ENCODE data around the gene SULF2.
A peak's percentile ranks its signal among the peaks of the same experiment; 100 is the strongest.

The SULF2 gene

DNA sequence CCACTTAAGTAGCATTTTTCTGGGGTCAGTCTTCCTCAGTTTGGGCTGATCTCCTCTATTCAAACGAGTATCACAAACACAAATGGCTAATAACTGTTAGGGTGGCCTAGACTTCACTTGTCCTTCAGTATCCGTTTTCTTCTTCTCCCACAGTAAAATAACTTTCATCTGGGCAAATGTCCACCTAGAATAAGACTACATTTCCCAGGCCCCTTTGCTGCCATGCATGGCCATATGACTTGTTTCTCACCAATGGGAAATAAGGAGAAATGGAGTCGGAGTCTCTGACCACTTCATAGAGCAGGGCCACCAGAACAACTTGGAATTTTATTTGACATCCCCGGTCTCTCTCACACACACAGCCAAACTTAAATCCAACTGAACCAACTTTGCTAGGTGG lies 51.4 kb downstream of the SULF2 start:
- H3K4me3 ChIP-seq (ENCODE audit: low read depth, low read length) = no peak overlapping the region
- TF ChIP-seq, protein P1, sequence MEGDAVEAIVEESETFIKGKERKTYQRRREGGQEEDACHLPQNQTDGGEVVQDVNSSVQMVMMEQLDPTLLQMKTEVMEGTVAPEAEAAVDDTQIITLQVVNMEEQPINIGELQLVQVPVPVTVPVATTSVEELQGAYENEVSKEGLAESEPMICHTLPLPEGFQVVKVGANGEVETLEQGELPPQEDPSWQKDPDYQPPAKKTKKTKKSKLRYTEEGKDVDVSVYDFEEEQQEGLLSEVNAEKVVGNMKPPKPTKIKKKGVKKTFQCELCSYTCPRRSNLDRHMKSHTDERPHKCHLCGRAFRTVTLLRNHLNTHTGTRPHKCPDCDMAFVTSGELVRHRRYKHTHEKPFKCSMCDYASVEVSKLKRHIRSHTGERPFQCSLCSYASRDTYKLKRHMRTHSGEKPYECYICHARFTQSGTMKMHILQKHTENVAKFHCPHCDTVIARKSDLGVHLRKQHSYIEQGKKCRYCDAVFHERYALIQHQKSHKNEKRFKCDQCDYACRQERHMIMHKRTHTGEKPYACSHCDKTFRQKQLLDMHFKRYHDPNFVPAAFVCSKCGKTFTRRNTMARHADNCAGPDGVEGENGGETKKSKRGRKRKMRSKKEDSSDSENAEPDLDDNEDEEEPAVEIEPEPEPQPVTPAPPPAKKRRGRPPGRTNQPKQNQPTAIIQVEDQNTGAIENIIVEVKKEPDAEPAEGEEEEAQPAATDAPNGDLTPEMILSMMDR (IDR thresholded peaks at IDR 0.05; ENCODE audit: borderline replicate concordance, insufficient read depth, low read depth, low read length) = no peak

DNA sequence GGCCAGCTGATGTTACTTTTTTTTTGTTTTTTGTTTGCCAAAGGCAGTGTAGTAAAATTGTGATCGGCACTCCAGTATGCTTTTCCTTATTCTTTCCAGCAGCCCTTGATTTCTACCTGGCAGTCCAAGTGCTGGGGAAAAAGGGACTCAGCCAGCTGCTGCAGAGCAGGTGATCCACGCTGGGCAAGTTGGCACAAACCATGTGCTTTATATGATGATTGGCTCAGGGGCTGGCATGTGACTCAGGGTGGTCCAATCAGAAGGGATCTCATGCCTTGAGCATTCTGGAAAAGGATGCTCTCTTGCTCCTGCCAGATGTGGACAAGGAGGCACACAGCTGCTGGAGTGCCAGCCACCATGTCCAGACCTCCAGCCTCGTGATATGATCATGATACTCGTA lies 54.5 kb downstream of the SULF2 start:
- no peak overlapping the region for H3K4me3 ChIP-seq (ENCODE audit: low read depth, low read length)
- TF ChIP-seq, protein P1 (IDR thresholded peaks at IDR 0.05; ENCODE audit: borderline replicate concordance, insufficient read depth, low read depth, low read length) = no peak

DNA sequence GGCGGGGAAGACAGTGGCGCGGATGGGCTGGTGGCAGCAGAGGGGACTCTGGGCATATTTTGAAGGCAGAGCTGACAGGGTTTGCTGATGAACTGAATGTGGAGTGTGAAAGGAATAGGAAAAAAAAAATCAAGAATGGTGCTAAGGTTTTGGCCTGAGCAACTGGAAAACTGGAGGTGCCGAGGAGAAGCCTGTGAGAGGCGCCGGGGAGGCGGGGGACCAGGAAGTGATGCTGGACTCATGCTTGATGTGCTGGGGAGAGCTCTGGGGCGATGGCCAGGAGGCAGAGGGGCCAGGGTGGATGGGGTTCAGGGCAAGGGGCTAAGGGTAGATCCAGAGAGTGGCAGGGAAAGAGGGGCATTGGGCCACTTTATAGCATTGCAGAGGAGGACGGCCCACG lies 55.8 kb downstream of the SULF2 start:
- no peak overlapping the region for H3K4me3 ChIP-seq (ENCODE audit: low read depth, low read length)
- TF ChIP-seq, protein P1 (IDR thresholded peaks at IDR 0.05; ENCODE audit: borderline replicate concordance, insufficient read depth, low read depth, low read length) = no peak

DNA sequence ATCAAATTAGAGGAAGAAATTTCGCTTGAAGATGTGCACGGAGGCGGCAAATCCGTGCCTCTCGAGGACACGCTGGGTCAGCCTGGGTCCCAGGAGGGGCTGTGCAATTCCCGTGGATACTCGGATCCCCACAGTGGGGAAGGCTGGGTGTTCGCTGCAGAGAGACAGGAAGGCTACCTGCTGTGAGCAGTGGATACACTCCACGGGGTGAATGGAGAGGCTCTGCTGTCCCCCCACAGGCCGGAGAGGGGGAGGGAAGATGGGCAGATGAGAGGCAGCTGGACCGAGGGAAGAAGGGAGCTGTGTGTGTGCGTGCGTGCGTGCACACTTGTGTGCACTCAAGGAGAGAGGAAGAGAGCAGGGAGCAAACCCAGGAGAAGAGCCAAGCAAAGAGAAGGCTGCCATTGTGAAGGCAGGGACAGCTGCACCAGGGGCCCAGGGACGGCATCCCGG lies 57.3 kb downstream of the SULF2 start:
- H3K4me3 ChIP-seq (ENCODE audit: low read depth, low read length) = no peak overlapping the region
- TF ChIP-seq, protein P1 (IDR thresholded peaks at IDR 0.05; ENCODE audit: borderline replicate concordance, insufficient read depth, low read depth, low read length) = no peak

DNA sequence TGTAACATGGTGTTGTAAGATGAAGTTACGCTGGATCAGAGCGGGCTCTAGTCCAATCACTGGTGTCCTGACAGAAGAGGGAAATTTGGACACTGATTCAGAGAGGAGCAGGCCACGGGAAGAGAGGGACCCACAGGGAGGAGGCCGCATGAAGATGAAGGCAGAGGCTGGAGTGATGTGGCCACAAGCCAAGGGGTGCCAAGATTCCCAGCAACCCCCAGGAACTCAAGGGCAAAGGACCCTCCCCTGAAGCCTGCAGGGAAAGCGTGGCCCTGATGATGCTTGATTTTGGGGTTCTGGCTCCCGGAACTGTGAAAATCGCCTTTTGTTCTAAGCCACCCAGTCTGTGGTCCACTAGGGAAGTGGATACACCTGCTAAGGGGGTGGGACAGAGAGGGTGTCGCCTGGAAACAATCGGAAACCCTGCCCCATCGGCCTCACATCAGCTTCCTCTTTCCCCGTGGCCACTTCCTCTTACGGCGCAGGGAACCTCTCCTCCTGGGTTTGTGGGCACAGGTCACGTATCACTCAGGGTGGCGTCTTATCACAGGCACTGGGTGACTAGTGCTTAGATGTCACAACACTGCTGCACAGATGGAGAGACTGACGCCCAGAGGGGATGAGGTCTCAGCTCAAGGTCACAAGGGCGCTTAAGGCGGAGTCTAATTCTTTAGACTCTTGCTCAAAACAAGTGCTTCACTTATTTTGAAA lies 58.0 kb downstream of the SULF2 start:
- H3K4me3 ChIP-seq (ENCODE audit: low read depth, low read length) = no peak overlapping the region

DNA sequence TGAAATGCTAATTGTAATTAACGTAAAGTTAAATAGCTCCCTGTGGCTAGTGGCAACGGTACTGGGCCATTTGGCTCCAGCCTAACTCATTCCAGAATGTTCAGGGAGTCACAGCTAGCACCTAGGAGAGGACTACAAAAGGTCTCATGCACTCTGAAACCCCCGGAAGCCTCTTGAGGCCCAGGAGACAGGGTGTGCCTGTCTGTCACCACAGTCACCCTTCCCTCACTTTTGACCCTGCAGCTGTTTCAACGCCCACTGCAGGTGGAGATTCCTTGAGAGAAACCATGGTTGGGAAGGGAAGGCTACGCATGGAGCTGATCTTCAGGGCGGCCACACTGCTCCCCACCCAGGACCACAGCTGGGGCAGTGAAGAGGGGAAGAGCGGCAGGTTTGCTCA lies 58.6 kb downstream of the SULF2 start:
- TF ChIP-seq, protein P1 (IDR thresholded peaks at IDR 0.05; ENCODE audit: borderline replicate concordance, insufficient read depth, low read depth, low read length) = no peak
- H3K4me3 ChIP-seq (ENCODE audit: low read depth, low read length) = no peak overlapping the region

More for the DNA sequence above, 58.0 kb downstream of the SULF2 start:
- TF ChIP-seq, protein P1 (IDR thresholded peaks at IDR 0.05; ENCODE audit: borderline replicate concordance, insufficient read depth, low read depth, low read length) = no peak

DNA sequence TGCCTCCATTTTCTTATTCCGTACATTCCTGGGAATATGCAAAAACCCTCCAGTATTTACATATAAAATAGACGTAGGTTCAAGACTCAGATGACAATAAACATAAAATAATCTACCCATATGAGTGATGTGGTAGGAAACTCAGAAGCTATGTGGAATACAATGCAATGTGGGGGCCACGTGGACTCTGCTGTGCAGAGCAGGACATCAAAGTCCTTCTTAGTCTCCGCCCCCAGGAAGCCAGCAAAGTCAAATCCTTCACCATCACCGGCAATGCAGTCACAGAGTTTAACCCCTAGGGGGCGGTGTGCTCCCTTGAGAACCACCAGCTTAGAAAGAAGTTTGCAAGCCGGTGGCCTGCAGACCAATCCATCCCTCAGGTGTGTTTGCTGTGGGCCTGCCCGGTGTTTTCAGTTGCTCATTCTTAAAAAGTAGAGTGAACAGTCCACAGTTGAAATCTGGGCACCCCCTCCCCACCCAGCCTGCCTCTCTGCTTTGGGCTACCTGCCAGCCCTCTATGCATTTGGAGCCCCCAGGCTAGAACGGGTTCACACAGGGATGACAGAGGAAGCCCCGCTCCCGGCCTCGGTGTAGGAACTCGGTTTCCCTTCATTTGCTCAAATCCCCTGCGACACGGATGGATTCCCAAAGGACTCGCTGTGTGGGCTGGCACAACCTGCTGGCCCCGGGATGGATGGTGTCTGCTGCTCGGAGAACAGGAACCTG lies 59.9 kb downstream of the SULF2 start:
- TF ChIP-seq, protein P1 (IDR thresholded peaks at IDR 0.05; ENCODE audit: borderline replicate concordance, insufficient read depth, low read depth, low read length) = peak; percentile 88
- no peak overlapping the region for H3K4me3 ChIP-seq (ENCODE audit: low read depth, low read length)

Data from GM12875 (cell line).